GM12872 (cell line): Measurements from ENCODE around the gene SRR.
A peak's percentile ranks its signal among the peaks of the same experiment; 100 is the strongest.

Source experiments
- CTCF ChIP-seq: IDR thresholded peaks from 3 replicates; pipeline ENCODE4 v1.5.1; 2011; ENCODE audit warnings: low read depth, mild to moderate bottlenecking, low read length, moderate library complexity; ENCODE audit not compliant: insufficient read depth

SRR gene

GRCh38 chr17:2321399-2321798 lies 17.6 kb downstream of the SRR start:
- no peak for TF ChIP-seq CTCF

- TF ChIP-seq CTCF = no peak
Observed at GRCh38 chr17:2323629-2324314, 20.0 kb downstream of the SRR start.

DNA sequence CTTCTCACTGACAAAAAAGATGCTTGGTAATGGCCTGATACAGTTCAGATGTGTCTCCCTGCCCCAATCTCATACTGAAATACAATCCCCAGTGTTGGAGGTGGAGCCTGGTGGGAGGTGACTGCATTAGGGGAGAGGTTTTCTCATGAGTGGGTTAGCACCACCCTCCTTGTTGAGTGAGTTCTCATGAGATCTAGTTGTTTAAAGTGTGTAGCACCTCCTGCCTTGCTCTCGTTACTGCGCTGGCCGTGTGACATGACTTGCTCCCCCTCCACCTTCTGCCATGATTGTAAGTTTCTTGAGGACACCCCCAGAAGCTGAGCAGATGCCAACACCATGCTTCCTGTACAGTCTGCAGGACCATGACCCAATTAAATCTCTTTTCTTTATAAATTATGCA lies 27.6 kb downstream of the SRR start:
- TF ChIP-seq CTCF = no peak

GRCh38 chr17:2335726-2336214 lies 32.0 kb downstream of the SRR start:
- TF ChIP-seq CTCF = no peak

GRCh38 chr17:2336215-2336851 lies 32.6 kb downstream of the SRR start, which contains the start of gene TSR1:
TSS of gene TSR1 (minus strand) at chr17:2336457. CDS start at chr17:2336427, 30 bp downstream.
- peak; percentile 23; the same call in 2 of the 3 replicates for TF ChIP-seq CTCF

DNA sequence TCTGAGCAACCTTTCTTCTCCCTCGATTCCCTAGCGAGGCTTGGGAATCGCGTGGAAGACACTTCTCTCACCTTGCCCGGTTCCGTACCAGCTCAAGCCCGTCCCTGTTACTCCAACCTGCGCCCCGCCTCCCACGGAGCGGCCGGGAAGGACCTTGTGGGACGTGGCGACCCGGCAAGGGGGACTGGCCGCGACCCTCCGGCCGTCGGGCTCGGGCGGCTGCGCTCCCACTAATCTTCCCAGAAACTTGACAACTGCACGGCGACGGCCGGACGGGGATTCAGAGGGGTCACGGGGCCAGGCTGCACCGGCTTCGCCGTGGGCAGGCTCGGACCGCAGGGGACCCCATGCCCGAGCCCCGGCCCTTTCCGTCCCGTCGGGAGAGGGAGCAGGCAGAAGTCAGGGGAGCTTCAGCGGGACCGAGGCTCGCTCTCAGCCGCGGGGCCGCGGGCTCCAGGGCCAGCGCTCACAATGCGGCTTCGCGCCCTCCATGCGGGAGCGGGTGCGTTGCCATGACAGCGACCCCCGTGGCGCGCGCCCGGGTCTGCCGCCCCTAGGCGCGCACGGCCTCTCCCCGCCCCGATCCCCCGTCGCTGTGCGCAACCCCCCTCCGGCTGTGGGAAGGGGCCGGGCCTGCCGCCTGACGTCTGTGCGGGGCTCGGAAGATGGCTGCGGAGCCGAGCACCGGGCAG lies 33.2 kb downstream of the SRR start, which contains the start of gene SGSM2:
TSS of gene SGSM2 (plus strand) at position 650 of the 692 bp plus-strand sequence. CDS start 188 bp downstream, outside the sequence.
- TF ChIP-seq CTCF = no peak
